SIG-M5 treated with dmso at 0.1 percent for 504 hours (cell line): ENCODE results near the gene SULT1C2.

Experiments used
- DNase-seq: peaks from one replicate; lab custom pipeline; 2025; ENCODE audit not compliant: unreplicated experiment; lab: John Stamatoyannopoulos, UW

The SULT1C2 gene

DNA sequence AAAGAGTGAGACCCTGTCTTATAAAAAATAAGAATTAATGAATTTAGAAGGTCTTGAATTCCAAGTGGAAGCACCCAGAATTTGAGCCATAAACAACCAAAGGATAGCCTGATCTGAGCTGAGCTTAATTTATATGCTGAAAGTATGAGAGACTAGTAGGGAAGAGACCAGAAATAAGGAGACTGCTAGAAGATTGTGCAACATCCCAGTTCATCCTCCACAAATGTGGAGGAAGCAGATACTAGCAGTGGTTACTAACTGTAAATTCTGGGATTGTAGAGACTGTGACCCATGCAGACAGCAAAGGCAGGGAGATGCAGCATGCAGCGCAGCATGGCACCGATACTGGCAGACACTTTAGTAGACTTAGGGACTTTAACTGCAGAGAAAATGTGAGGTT is 1.5 kb upstream of the SULT1C2 start:
- peak; percentile 47 for DNase-seq

GRCh38 chr2:108293850-108294249 is 5.2 kb downstream of the SULT1C2 start:
- DNase-seq, result no peak

DNA sequence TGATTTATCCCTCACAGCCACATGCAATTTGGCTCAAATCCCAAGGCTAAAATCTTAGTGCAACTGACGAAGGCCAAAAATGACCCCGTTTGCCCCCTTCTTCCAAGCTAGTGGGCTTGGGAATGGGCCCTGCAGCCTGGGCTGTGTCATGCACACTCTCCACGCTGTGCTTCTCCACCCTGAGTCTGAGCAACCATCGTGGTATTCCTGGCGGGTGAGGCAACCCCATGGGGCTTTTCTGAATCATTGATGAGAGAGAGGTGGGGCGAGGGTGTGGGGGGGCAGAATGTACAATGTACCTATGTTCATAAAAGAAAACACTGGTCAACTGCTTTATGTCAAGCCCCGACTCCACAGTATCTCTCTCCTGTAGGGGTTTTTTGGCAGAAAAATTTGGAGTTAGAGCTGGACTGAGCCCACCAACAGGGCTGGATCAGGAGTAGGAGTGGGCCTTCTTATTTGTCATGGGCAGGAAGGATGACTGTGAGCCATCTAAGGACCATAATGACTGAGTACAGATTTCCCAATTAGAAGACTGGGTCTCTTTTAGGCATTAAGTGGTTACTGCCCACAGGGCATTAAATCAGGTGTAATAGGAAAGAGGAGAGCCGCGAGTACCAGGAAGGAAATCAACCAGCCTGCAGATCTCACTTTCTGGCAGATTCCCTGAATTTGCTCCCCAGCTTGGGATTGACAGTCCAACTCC is 8.9 kb downstream of the SULT1C2 start:
- DNase-seq, result no peak

DNA sequence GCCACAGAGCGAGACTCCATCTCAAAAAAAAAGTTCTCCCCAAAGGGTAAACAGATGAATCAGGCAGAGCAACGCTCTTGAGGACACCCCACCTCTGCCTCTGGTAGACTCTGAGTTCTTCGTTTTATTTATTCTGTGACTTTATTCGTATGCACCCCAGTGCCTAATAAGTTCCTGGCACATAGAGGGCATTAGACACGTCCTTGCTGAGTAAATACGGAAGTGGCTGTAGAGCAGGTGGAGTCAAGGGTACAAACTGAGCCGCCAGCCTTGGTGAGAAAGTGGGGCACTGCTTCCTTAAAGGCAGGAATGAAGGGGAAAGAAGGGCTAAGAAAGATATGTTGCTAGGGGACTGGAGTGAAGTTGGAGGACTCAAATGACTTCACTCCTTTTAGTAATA is 12.9 kb downstream of the SULT1C2 start:
- DNase-seq, result no peak

GRCh38 chr2:108304975-108305374 is 16.3 kb downstream of the SULT1C2 start:
- no peak for DNase-seq

GRCh38 chr2:108305901-108306300 is 17.2 kb downstream of the SULT1C2 start:
- no peak for DNase-seq

DNA sequence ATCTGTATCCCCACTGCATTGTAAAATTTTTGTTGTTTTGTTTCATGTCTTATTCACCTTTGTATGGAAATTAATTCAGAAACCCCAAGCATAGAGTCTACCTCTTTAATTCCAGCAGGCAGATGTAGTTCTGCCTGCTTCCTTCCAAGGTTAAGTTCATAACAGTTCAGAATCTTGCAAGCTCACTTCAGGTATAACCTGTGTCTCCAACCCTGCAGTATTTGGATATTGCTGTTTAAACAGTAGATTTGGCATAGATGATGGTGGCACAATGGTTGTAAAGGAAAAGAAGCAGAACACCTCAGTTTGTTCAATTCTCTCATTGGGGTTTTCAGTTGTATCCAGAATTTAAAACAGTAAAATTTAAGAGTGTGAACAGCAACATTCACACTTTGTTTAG is 21.2 kb downstream of the SULT1C2 start:
- DNase-seq, result no peak

DNA sequence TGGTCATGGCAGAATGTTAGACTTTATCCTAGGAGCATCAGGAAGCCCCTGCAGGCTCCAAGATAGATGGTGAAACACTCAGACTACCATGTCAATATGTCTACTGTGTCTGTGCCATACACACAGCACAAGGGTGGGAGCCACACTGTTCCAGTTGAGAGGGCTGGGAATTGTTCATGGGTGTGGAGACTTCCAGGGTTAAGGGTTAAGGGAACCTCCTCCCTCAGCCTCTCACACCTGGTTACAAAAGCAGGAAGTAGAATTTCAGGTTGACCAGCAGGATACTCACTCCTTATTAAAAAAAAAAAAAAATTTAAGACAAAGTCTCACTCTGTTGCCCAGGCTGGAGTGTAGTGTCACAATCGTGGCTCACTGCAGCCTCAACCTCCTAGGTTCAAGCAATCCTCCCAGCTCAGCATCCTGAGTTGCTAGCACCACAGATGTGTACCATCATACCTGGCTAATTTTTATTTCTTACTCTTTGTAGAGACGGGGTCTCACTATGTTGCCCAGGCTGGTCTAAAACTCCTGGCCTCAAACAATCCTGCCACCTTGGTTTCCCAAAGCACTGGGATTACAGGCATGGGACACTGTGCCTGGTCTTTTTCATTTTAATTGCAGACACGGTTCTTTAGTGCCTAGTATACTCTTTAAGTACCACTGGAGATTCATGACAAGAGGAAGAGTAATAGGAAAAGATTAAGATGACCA is 26.0 kb downstream of the SULT1C2 start:
- no peak for DNase-seq

- no peak for DNase-seq
Measured at GRCh38 chr2:108315444-108315934, 26.8 kb downstream of the SULT1C2 start.

DNA sequence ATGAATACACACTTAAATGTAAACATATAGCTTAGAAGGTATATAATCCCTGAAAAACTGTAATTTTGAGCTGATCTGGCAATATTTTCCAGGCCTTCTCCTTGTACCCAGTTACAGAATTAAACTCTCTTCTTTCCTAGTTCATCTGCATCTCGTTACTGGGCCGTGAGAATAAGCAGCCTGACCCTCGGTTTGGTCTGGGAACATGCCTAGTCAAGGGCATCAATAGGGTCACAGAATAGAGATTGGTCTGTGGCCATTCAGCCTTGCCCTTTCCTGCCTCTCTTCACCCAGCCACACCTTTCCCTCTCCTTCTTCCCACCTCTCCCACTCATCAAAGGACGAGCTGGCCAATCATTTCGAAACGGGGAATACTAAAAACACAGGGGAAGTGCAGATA is 27.3 kb downstream of the SULT1C2 start:
- DNase-seq, result no peak

- DNase-seq, result no peak
Measured at GRCh38 chr2:108316461-108317258, 28.0 kb downstream of the SULT1C2 start.

GRCh38 chr2:108320326-108320922 is 31.7 kb downstream of the SULT1C2 start:
- no peak for DNase-seq

GRCh38 chr2:108323619-108324018 is 34.9 kb downstream of the SULT1C2 start:
- DNase-seq, result no peak

- DNase-seq, result no peak
Measured at GRCh38 chr2:108324531-108325255, 36.0 kb downstream of the SULT1C2 start.

- DNase-seq, result no peak
Measured at GRCh38 chr2:108325756-108326155, 37.1 kb downstream of the SULT1C2 start.

DNA sequence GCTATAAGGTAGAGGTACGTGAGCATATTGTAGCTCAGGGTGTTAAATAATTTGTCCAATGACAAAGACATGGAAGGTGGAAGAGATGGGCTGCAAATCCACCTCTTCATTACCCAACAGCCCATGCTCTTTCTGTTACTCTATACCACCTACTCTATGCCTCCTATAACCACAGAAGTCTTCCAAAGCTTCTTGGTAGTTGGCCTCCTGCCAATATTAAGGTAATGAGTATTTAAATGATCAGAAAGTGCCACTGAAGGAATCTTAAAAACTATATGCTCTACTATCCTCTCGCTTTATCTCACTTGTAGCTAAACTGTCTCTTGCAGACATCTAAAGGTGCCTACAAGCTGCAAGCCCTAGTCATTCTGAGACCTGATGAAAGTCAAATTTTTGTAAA is 41.1 kb downstream of the SULT1C2 start:
- no peak for DNase-seq

GRCh38 chr2:108330979-108331378 is 42.3 kb downstream of the SULT1C2 start:
- DNase-seq, result no peak

- no peak for DNase-seq
Measured at GRCh38 chr2:108345951-108346350, 57.3 kb downstream of the SULT1C2 start.

DNA sequence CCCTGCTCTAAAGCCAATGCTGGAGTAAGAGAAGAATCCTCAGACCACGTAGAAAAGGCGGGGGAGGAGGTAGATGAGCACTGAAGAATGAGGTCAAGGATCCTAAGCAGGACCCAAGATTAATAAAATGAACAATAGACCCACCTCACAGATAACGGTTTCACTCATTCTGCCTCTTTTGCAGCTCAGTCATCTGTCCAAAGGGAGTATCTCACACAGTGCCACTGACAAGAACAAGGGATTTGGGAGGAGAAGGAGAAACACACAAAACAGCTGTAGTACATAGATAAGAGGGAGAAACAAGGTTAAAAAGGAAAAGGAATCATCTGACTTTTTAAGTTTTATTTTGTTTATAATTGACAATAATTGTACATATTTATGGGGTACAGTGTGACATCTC is 58.1 kb downstream of the SULT1C2 start:
- DNase-seq, result no peak

- no peak for DNase-seq
Measured at GRCh38 chr2:108347786-108348185, 59.1 kb downstream of the SULT1C2 start.
